Measurements from ENCODE around the gene CENPX.

DNA sequence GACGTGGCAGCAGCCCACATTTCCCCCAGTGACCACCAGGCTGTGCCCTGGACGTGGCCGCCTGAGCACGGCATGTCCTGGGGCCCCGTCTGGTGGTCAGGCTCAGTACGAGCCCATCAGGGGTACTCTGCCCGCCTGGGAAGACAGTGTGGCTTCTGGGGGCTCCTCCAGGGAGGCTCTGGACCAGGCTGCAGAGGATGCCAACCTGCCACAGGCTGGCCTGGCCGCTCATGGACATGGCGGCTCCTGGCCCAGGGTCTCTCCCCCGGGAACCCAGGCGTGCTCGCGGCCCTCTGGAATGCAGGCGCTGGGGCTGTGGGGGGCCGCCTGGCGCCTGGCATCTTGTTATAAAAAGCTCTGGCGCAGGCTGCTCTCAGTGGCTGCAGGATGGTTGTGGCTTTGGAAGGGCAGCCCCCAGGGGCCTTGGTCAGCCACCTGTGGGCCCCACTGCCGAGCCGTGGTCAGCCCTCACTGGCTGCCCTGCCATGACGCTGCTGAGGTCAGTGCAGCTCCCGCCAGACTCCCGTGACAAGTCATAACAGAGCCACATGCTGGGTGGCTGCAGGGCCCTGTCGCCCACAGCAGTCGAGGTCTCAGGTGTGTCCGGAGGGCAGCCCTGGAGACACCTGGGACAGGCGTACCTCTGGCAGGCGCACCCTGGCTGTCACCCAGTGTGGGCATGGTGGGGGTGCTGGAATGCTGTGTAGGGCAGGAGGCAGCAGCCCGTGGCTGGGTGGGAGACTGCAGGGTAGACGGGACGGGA lies 15.0 kb downstream of the CENPX start:
- TF ChIP-seq, protein P1, sequence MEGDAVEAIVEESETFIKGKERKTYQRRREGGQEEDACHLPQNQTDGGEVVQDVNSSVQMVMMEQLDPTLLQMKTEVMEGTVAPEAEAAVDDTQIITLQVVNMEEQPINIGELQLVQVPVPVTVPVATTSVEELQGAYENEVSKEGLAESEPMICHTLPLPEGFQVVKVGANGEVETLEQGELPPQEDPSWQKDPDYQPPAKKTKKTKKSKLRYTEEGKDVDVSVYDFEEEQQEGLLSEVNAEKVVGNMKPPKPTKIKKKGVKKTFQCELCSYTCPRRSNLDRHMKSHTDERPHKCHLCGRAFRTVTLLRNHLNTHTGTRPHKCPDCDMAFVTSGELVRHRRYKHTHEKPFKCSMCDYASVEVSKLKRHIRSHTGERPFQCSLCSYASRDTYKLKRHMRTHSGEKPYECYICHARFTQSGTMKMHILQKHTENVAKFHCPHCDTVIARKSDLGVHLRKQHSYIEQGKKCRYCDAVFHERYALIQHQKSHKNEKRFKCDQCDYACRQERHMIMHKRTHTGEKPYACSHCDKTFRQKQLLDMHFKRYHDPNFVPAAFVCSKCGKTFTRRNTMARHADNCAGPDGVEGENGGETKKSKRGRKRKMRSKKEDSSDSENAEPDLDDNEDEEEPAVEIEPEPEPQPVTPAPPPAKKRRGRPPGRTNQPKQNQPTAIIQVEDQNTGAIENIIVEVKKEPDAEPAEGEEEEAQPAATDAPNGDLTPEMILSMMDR (optimal IDR thresholded peaks at IDR 0.05 in 1 of 3, IDR thresholded peaks at IDR 0.05 in 1 of 3, conservative IDR thresholded peaks at IDR 0.05 in 1 of 3; ENCODE audit: extremely low read depth in 1 of 3, insufficient read depth in 2 of 3, low read length in 3 of 3): no peak
- no peak for TF ChIP-seq EZH2 (IDR thresholded peaks at IDR 0.05; ENCODE audit: low read length)
